HepG2 (cell line): ENCODE data around the gene SLC39A2. TPM values are rescaled to one million over a fixed set of nuclear protein-coding genes. Genes with fewer than 3 reads are reported as not detected.

Source experiments
- BORCS8-MEF2B ChIP-seq: sonication (generic); formaldehyde crosslinking; IDR thresholded peaks from 2 replicates; pipeline ENCODE4 v1.8.0; 2022; ENCODE audit warnings: mild to moderate bottlenecking, missing genetic modification reagents
- MBD4 ChIP-seq: IDR thresholded peaks from 2 replicates; pipeline ENCODE4 v1.6.1; 2012; ENCODE audit warnings: low read length, inconsistent platforms, borderline replicate concordance
- SP4 ChIP-seq: sonication (generic); formaldehyde crosslinking; IDR thresholded peaks from 2 replicates; pipeline ENCODE4 v1.8.1; 2023; ENCODE audit warnings: mild to moderate bottlenecking, missing genetic modification reagents
- ZBTB33 ChIP-seq: sonication (generic); formaldehyde crosslinking; IDR thresholded peaks from 2 replicates; pipeline ENCODE4 v1.4.0; 2020; ENCODE audit warnings: missing genetic modification reagents
- ZBTB38 ChIP-seq: sonication (generic); formaldehyde crosslinking; IDR thresholded peaks from 2 replicates; pipeline ENCODE4 v1.5.1; 2020; ENCODE audit warnings: mild to moderate bottlenecking, missing genetic modification reagents
- ZBTB7A ChIP-seq: sonication (generic); formaldehyde crosslinking; IDR thresholded peaks from 2 replicates; pipeline ENCODE4 v1.8.0; 2022; ENCODE audit warnings: mild to moderate bottlenecking, missing genetic modification reagents
- ZFYVE20 ChIP-seq: sonication (generic); formaldehyde crosslinking; IDR thresholded peaks from 2 replicates; pipeline ENCODE4 v1.8.0; 2023; ENCODE audit warnings: low read depth, mild to moderate bottlenecking, moderate library complexity, missing genetic modification reagents, borderline replicate concordance
- ZNF10 ChIP-seq: sonication (generic); formaldehyde crosslinking; IDR thresholded peaks from 2 replicates; pipeline ENCODE4 v1.4.0; 2020; ENCODE audit warnings: mild to moderate bottlenecking, low read depth, missing genetic modification reagents, borderline replicate concordance
- ZNF281 ChIP-seq: sonication (generic); formaldehyde crosslinking; IDR thresholded peaks from 2 replicates; pipeline ENCODE4 v1.4.0; 2020; ENCODE audit warnings: missing genetic modification reagents, borderline replicate concordance
- ZNF317 ChIP-seq: sonication (generic); formaldehyde crosslinking; IDR thresholded peaks from 2 replicates; pipeline ENCODE4 v1.5.0; 2020; ENCODE audit warnings: mild to moderate bottlenecking, missing genetic modification reagents
- ZNF33B ChIP-seq: sonication (generic); formaldehyde crosslinking; IDR thresholded peaks from 2 replicates; pipeline ENCODE4 v1.5.1; 2020; ENCODE audit warnings: mild to moderate bottlenecking, missing genetic modification reagents
- ZNF451 ChIP-seq: sonication (generic); formaldehyde crosslinking; IDR thresholded peaks from 2 replicates; pipeline ENCODE4 v1.5.0; 2020; ENCODE audit warnings: mild to moderate bottlenecking, missing genetic modification reagents
- ZNF609 ChIP-seq: sonication (generic); formaldehyde crosslinking; IDR thresholded peaks from 2 replicates; pipeline ENCODE4 v1.4.0; 2020; ENCODE audit warnings: mild to moderate bottlenecking, missing genetic modification reagents, borderline replicate concordance
- ZNF629 ChIP-seq: sonication (generic); formaldehyde crosslinking; conservative IDR thresholded peaks from 2 replicates; pipeline ENCODE4 v1.5.0; 2020; ENCODE audit warnings: missing genetic modification reagents
- ZNF724P ChIP-seq: sonication (generic); formaldehyde crosslinking; IDR thresholded peaks from 2 replicates; pipeline ENCODE4 v1.8.0; 2022; ENCODE audit warnings: missing genetic modification reagents, borderline replicate concordance
- ZNF790 ChIP-seq: sonication (generic); formaldehyde crosslinking; IDR thresholded peaks from 2 replicates; pipeline ENCODE4 v1.8.0; 2022; ENCODE audit warnings: missing genetic modification reagents, mild to moderate bottlenecking, borderline replicate concordance
- ZSCAN25 ChIP-seq: sonication (generic); formaldehyde crosslinking; IDR thresholded peaks from 2 replicates; pipeline ENCODE4 v1.8.0; 2022; ENCODE audit warnings: mild to moderate bottlenecking, missing genetic modification reagents
- polyA plus RNA-seq, 8 experiments: library from polyadenylated mRNA; depleted of rRNA in 3 of 8; stranded (reverse) in 7 of 8; unstranded in 1 of 8; fragments of >200 nt; fragmentation: Illumina TruSeq in 4 of 8; extraction: Trizol in 4 of 8; gene quantifications; 2 replicates each; pipeline versions ENCODE4 v1.2.1 to v1.2.3, GENCODE V29; 2011 to 2016; ENCODE audit warnings: low read depth in 4 of 8, missing spikeins in 1 of 8, mixed read lengths in 1 of 8; ENCODE audit not compliant: insufficient read depth in 1 of 8
- total RNA-seq, 5 experiments: library from RNA; depleted of rRNA; stranded (reverse); fragments of >200 nt; fragmentation: Illumina TruSeq; extraction: Trizol; gene quantifications; 2 replicates each; pipeline ENCODE4 v1.2.3, GENCODE V29; 2016; ENCODE audit warnings: low read depth in 1 of 5

The SLC39A2 gene
- total and polyA plus RNA-seq, 2 of the 13 experiments (the other 11 are each of a cell fraction or from before 2014, with no cell fraction given) = 0.08 to 0.11 TPM

- TF ChIP-seq ZNF281 (no peak), BORCS8-MEF2B (CRISPR knock-in tag) (no peak; the same call in 1 of the 2 replicates), ZNF10 (CRISPR knock-in tag) (no peak), ZNF629 (CRISPR knock-in tag) (no peak), ZNF724P (no peak), ZNF451 (CRISPR knock-in tag) (no peak), ZBTB38 (CRISPR knock-in tag) (0 out of 2 replicates have a peak, but pooled peaks have one; percentile 2), ZSCAN25 (no peak), ZNF790 (CRISPR knock-in tag) (no peak), ZNF33B (CRISPR knock-in tag) (no peak), ZFYVE20 (no peak), ZBTB33 (0 out of 2 replicates have a peak, but pooled peaks have one; percentile 19), ZNF317 (no peak), ZNF609 (CRISPR knock-in tag) (0 out of 2 replicates have a peak, but pooled peaks have one; percentile 2), SP4 (CRISPR knock-in tag) (0 out of 2 replicates have a peak, but pooled peaks have one; percentile 22), ZBTB7A (CRISPR knock-in tag) (0 out of 2 replicates have a peak, but pooled peaks have one; percentile 8), MBD4 (no peak)
Observed at GRCh38 chr14:21025371-21026273, 26.5 kb downstream of the SLC39A2 start (continued).
